ENCODE results near the gene DUSP23. TPM values are rescaled to one million over a fixed set of nuclear protein-coding genes. Genes with fewer than 3 reads are reported as not detected.

DUSP23 gene
- total RNA-seq, 1 donor from 2014 or later: 15.7 TPM

- no peaks in the 10 kb centered on the region for H3K9me3 Mint-ChIP-seq
- peaks cover 8% of the 10 kb centered on the region for H3K4me1 Mint-ChIP-seq
- ChIA-PET CTCF (interaction anchor here (0.7 to 9.5 kb wide), 7 partner anchors 14 to 207 kb away, joined by 3 to 176 read pairs (median 3); partner anchors contain the start of gene SLAMF8), POLR2A (interaction anchor here (0.6 kb wide), 1 partner anchor 90 kb away, joined by 5 read pairs; no protein-coding TSS in a partner anchor)
- peaks cover 40% of the 10 kb centered on the region for H3K27me3 Mint-ChIP-seq
- ATAC-seq (ENCODE audit: low read depth): no peak
- no peak overlapping the region for H3K27ac Mint-ChIP-seq
- H3K36me3 Mint-ChIP-seq (ENCODE audit: low read depth): no peaks in the 10 kb centered on the region
- no peak for TF ChIP-seq CTCF (IDR thresholded peaks at IDR 0.05)
- intact Hi-C loops (cut with micrococcal nuclease): no loop called here
- H3K4me3 Mint-ChIP-seq: no peak overlapping the region
- no peak for DNase-seq
Measured at GRCh38 chr1:159800177-159800930, 19.6 kb downstream of the DUSP23 start.

GRCh38 chr1:159802111-159802510 lies 21.3 kb downstream of the DUSP23 start, which contains the start of gene FCRL6:
TSS of gene FCRL6 (plus strand) at chr1:159802360. CDS start at chr1:159802425, 65 bp downstream.
- Mint-ChIP-seq H3K4me3 (no peak within 1 kb of the TSS), H3K9me3 (no peaks in the 10 kb centered on the region), H3K27ac (no peak within 1 kb of the TSS), H3K27me3 (peaks cover 53% of the 10 kb centered on the region), H3K4me1 (peaks cover 8% of the 10 kb centered on the region), H3K36me3 (ENCODE audit: low read depth) (no peaks in the 10 kb centered on the region)
- ATAC-seq (ENCODE audit: low read depth): no peak
- ChIA-PET POLR2A (no interaction called here), CTCF (interaction anchor here (1.0 to 9.5 kb wide), 4 partner anchors 12 to 205 kb away, joined by 4 to 176 read pairs (median 40); no protein-coding TSS in a partner anchor)
- intact Hi-C loops (cut with micrococcal nuclease): no loop called here
- DNase-seq: no peak
- TF ChIP-seq CTCF (IDR thresholded peaks at IDR 0.05): no peak

GRCh38 chr1:159803956-159804689 lies 23.4 kb downstream of the DUSP23 start:
- TF ChIP-seq CTCF (IDR thresholded peaks at IDR 0.05): no peak
- H3K4me3 Mint-ChIP-seq: no peak overlapping the region
- H3K27ac Mint-ChIP-seq: no peak overlapping the region
- ChIA-PET POLR2A (no interaction called here), CTCF (interaction anchor here (9.5 kb wide), 1 partner anchor 88 kb away, joined by 176 read pairs; no protein-coding TSS in a partner anchor)
- H3K9me3 Mint-ChIP-seq: no peaks in the 10 kb centered on the region
- H3K36me3 Mint-ChIP-seq (ENCODE audit: low read depth): no peaks in the 10 kb centered on the region
- DNase-seq: no peak
- peaks cover 8% of the 10 kb centered on the region for H3K4me1 Mint-ChIP-seq
- intact Hi-C loops (cut with micrococcal nuclease): no loop called here
- ATAC-seq (ENCODE audit: low read depth): no peak
- H3K27me3 Mint-ChIP-seq: peaks cover 62% of the 10 kb centered on the region

- DNase-seq (no peak), ATAC-seq (ENCODE audit: low read depth) (no peak)
- Mint-ChIP-seq H3K27ac (no peak overlapping the region), H3K9me3 (no peaks in the 10 kb centered on the region), H3K4me3 (no peak overlapping the region), H3K4me1 (peaks cover 8% of the 10 kb centered on the region), H3K36me3 (ENCODE audit: low read depth) (no peaks in the 10 kb centered on the region), H3K27me3 (peaks cover 66% of the 10 kb centered on the region)
- TF ChIP-seq CTCF (IDR thresholded peaks at IDR 0.05): no peak
- intact Hi-C loops (cut with micrococcal nuclease): no loop called here
- ChIA-PET CTCF (interaction anchor here (9.5 kb wide), 1 partner anchor 88 kb away, joined by 176 read pairs; no protein-coding TSS in a partner anchor), POLR2A (no interaction called here)
Measured at GRCh38 chr1:159804924-159805323, 24.2 kb downstream of the DUSP23 start.

- DNase-seq: no peak
- no peak overlapping the region for H3K27ac Mint-ChIP-seq
- ChIA-PET CTCF (interaction anchor here (0.6 kb wide), 1 partner anchor 18 kb away, joined by 4 read pairs; no protein-coding TSS in a partner anchor), POLR2A (no interaction called here)
- H3K36me3 Mint-ChIP-seq (ENCODE audit: low read depth): no peaks in the 10 kb centered on the region
- intact Hi-C loops (cut with micrococcal nuclease): no loop called here
- no peak for ATAC-seq (ENCODE audit: low read depth)
- no peak for TF ChIP-seq CTCF (IDR thresholded peaks at IDR 0.05)
- H3K27me3 Mint-ChIP-seq: peaks cover 26% of the 10 kb centered on the region
- H3K9me3 Mint-ChIP-seq: no peaks in the 10 kb centered on the region
- no peak overlapping the region for H3K4me3 Mint-ChIP-seq
- H3K4me1 Mint-ChIP-seq: no peaks in the 10 kb centered on the region
Measured at GRCh38 chr1:159815926-159816325, 35.2 kb downstream of the DUSP23 start.

Measured in activated B cell treated with CpG ODN at 0.5 μM for 24 hours (primary cell).